GM10266 (cell line): Measurements from ENCODE around the gene COPS8.

Experiments used
- DNase-seq: peaks from one replicate; pipeline ENCODE4 v3.0.0; 2012; ENCODE audit errors: extremely low spot score
- TF ChIP-seq, protein P1 (sequence below): IDR thresholded peaks from 2 replicates; pipeline ENCODE4 v1.5.1; 2012; ENCODE audit warnings: mild to moderate bottlenecking, low read depth; ENCODE audit not compliant: control insufficient read depth, insufficient read depth; ENCODE audit errors: missing control alignments

COPS8 gene

GRCh38 chr2:237085248-237086221, at the start of gene COPS8:
COPS8 (plus strand) TSS chr2:237085889; CDS start chr2:237085965, 76 bp downstream.
- TF ChIP-seq, protein P1, sequence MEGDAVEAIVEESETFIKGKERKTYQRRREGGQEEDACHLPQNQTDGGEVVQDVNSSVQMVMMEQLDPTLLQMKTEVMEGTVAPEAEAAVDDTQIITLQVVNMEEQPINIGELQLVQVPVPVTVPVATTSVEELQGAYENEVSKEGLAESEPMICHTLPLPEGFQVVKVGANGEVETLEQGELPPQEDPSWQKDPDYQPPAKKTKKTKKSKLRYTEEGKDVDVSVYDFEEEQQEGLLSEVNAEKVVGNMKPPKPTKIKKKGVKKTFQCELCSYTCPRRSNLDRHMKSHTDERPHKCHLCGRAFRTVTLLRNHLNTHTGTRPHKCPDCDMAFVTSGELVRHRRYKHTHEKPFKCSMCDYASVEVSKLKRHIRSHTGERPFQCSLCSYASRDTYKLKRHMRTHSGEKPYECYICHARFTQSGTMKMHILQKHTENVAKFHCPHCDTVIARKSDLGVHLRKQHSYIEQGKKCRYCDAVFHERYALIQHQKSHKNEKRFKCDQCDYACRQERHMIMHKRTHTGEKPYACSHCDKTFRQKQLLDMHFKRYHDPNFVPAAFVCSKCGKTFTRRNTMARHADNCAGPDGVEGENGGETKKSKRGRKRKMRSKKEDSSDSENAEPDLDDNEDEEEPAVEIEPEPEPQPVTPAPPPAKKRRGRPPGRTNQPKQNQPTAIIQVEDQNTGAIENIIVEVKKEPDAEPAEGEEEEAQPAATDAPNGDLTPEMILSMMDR, result peak; percentile 42
- peak; percentile 86 for DNase-seq

DNA sequence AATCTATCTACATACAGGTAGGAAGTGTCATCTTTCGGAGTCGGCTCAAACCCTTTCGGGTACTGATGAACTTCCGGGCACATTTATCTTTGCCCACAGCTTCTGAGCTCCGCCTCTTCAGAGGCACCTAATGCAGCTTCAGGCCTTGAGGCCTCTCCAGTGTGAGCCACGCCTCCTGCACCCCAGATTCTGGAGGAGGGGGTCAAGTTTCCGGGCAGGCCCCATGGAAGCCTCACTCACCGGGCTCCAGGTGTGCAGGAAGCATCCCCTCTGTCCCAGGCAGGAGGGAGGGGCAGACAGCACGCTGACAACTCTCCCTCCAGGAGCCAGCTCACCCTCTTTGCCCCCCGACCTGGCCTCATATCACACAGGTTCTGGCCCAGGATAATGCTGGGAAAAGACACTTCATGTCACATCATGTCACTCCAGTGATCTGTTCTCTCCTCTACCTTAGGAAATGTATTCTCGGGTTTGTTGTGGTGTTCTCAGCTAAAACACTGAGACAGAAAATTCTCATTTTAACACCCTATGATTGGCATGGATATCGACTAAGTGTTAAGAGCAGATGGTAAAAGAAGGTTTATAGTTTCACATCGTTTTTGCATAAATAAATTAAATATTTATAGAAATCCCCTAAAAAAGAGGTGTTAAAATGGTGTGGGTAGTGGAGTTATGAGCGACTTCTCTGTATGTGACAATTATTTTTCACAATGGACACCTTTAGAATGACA, 46.2 kb upstream of the COPS8 start:
- TF ChIP-seq, protein P1, result no peak
- no peak for DNase-seq

GRCh38 chr2:237041231-237041630, 44.5 kb upstream of the COPS8 start:
- no peak for DNase-seq
- TF ChIP-seq, protein P1, result no peak

GRCh38 chr2:237042101-237042500, 43.6 kb upstream of the COPS8 start:
- TF ChIP-seq, protein P1, result no peak
- no peak for DNase-seq

- DNase-seq, result no peak
- TF ChIP-seq, protein P1, result no peak
These were observed 41.8 kb upstream of the COPS8 start for GRCh38 chr2:237043866-237044265.

DNA sequence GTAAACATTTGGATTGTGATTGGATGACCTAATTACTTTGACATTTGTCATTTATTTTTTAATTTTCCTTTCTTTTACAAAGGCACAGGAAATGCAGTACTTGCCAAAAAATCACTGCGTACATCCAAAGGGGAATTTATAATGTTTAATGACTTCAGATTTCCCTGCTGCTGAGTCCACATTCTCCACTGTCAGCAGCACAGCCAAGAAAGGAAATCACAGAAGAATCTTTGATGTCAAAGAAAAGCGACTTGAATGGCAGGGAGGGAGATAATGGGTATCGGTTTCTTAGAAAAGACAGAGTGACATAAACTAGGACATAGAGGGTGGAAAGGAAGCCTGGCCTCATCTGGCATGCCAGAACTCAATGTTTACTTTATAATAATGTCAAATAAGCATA, 41.4 kb upstream of the COPS8 start:
- no peak for DNase-seq
- TF ChIP-seq, protein P1, result no peak

- TF ChIP-seq, protein P1, result no peak
- no peak for DNase-seq
These were observed 40.2 kb upstream of the COPS8 start for GRCh38 chr2:237045449-237045848.
